Activated CD4-positive, alpha-beta T cell treated with anti-CD3 and anti-CD28 coated beads for 48 hours (primary cell): ENCODE data around the gene LIAS.
"Not testable (repeated sequence)": the region's sequence is repeated elsewhere in the genome, so short reads cannot be mapped to it uniquely, and the experiment has no call there.

Source experiments
- DNase-seq: peaks from one replicate; pipeline ENCODE4 v3.0.0-alpha.2; 2020

LIAS gene

GRCh38 chr4:39453738-39454137, 5.1 kb upstream of the LIAS start:
- DNase-seq: no peak

- no peak for DNase-seq
These were observed 3.4 kb upstream of the LIAS start for GRCh38 chr4:39455486-39455885.

- no peak for DNase-seq
These were observed 1.7 kb upstream of the LIAS start for GRCh38 chr4:39456946-39457763.

- DNase-seq: not testable (repeated sequence)
These were observed 723 bp upstream of the LIAS start for GRCh38 chr4:39458161-39458504.

- no peak for DNase-seq
These were observed 6.1 kb downstream of the LIAS start for GRCh38 chr4:39464886-39465501.

GRCh38 chr4:39466747-39467146, 7.9 kb downstream of the LIAS start:
- no peak for DNase-seq

- no peak for DNase-seq
These were observed 8.6 kb downstream of the LIAS start for GRCh38 chr4:39467464-39467863.

GRCh38 chr4:39469429-39470077, 10.7 kb downstream of the LIAS start:
- DNase-seq: peak; percentile 11

- DNase-seq: no peak
These were observed 11.5 kb downstream of the LIAS start for GRCh38 chr4:39470402-39470801.

GRCh38 chr4:39472396-39472795, 13.5 kb downstream of the LIAS start:
- no peak for DNase-seq

GRCh38 chr4:39476187-39476895, 17.5 kb downstream of the LIAS start:
- no peak for DNase-seq

- no peak for DNase-seq
These were observed 21.4 kb downstream of the LIAS start for GRCh38 chr4:39480251-39480650.

GRCh38 chr4:39480902-39481695, 22.2 kb downstream of the LIAS start:
- no peak for DNase-seq

- DNase-seq: no peak
These were observed 25.9 kb downstream of the LIAS start for GRCh38 chr4:39484582-39485272.

- DNase-seq: no peak
These were observed 27.5 kb downstream of the LIAS start for GRCh38 chr4:39486221-39486804.

- DNase-seq: no peak
These were observed 31.5 kb downstream of the LIAS start for GRCh38 chr4:39490322-39490721.

GRCh38 chr4:39494354-39494753, 35.5 kb downstream of the LIAS start:
- no peak for DNase-seq

- no peak for DNase-seq
These were observed 36.8 kb downstream of the LIAS start for GRCh38 chr4:39495446-39496213.

GRCh38 chr4:39497909-39498726, 39.3 kb downstream of the LIAS start:
- DNase-seq: no peak

GRCh38 chr4:39498727-39499020, 39.8 kb downstream of the LIAS start:
- DNase-seq: no peak
